ENCODE measurements around the gene ZSWIM4. TPM values are rescaled to one million over a fixed set of nuclear protein-coding genes. Genes with fewer than 3 reads are reported as not detected.

The ZSWIM4 gene
- total and polyA plus RNA-seq, 10 of the 15 experiments (the other 5 are each of a cell fraction or from before 2014, with no cell fraction given), result 0.73 to 11.1 (median 1.8) TPM; not detected in 2

GRCh38 chr19:13784731-13785452, 10.4 kb upstream of the ZSWIM4 start (continued):
- TF ChIP-seq ZBTB11 (CRISPR knock-in tag; IDR thresholded peaks at IDR 0.05) (no peak), ZNF687 (IDR thresholded peaks at IDR 0.05) (0 out of 2 replicates have a peak, but pooled peaks have one; percentile 16)

Measured in GM12878 (cell line).